Activated CD4-positive, alpha-beta memory T cell treated with anti-CD3 and anti-CD28 coated beads for 36 hours (primary cell): ENCODE results near the gene MAST2. TPM values are rescaled to one million over a fixed set of nuclear protein-coding genes. Genes with fewer than 3 reads are reported as not detected.
"Not testable (repeated sequence)": the region's sequence is repeated elsewhere in the genome, so short reads cannot be mapped to it uniquely, and the experiment has no call there.

ENCODE experiments used
- CTCF ChIA-PET: fragments of 350-600 bp; sonication (Branson Sonifier 250); formaldehyde crosslinking; loops from one replicate; lab custom pipeline; 2021; ENCODE audit warnings: antibody characterized with exemption, inconsistent platforms; lab: Charles Lee
- POLR2A ChIA-PET: fragments of 350-600 bp; sonication (Branson Sonifier 250); formaldehyde crosslinking; loops from one replicate; lab custom pipeline; 2021; ENCODE audit warnings: antibody characterized with exemption; lab: Charles Lee
- DNase-seq: peaks from one replicate; pipeline ENCODE4 v3.0.0-alpha.2; 2020
- H3K27ac Mint-ChIP-seq: one replicate; pipeline ENCODE4 v1.8.0; 2021; ENCODE audit warnings: mixed read lengths
- H3K27me3 Mint-ChIP-seq: one replicate; pipeline ENCODE4 v1.8.0; 2021; ENCODE audit warnings: mixed read lengths
- H3K36me3 Mint-ChIP-seq: one replicate; pipeline ENCODE4 v1.8.0; 2021; ENCODE audit warnings: mixed read lengths
- H3K4me1 Mint-ChIP-seq: one replicate; pipeline ENCODE4 v1.8.0; 2021; ENCODE audit warnings: low read depth, mixed read lengths
- H3K4me3 Mint-ChIP-seq: one replicate; pipeline ENCODE4 v1.8.0; 2021; ENCODE audit warnings: mild to moderate bottlenecking, mixed read lengths
- H3K9me3 Mint-ChIP-seq: one replicate; pipeline ENCODE4 v1.8.0; 2021; ENCODE audit warnings: mixed read lengths
- intact Hi-C: fragments of 100-400 bp; cut with micrococcal nuclease; formaldehyde crosslinking; loops from one replicate; pipeline ENCODE4 v1.15.1; 2023
- total RNA-seq, 2 experiments: library from RNA; stranded (reverse); gene quantifications; one replicate each; pipeline ENCODE4 v1.2.3, GENCODE V29; 2021

The MAST2 gene
- total RNA-seq, 2 experiments from 2014 or later = 25.1 to 26.6 TPM

DNA sequence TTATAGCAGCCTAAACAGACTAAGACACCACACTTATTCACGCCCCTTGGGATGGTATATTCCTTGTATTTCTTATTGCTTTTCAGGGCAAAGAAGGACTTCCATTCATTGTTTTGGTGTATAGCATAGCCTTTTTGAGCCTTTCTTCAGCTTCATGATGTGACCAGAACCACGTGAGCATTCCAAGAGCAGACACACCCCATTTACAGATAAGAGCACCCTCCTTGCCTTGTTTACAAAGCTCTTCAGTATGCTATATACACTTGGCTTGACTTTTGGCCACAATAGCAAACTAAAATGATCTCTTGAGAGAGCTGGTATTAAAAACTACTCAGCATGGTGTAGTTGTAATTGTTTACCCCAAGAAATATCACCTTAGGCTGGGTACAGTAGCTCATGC lies 250.3 kb downstream of the MAST2 start:
- H3K27ac Mint-ChIP-seq = no peak overlapping the region
- no peaks in the 10 kb centered on the region for H3K36me3 Mint-ChIP-seq
- ChIA-PET POLR2A (no interaction called here), CTCF (interaction anchor here (0.9 to 1.2 kb wide), 2 partner anchors 17 to 170 kb away, joined by 3 to 4 read pairs; no protein-coding TSS in a partner anchor)
- intact Hi-C loops = no loop called here
- no peak for DNase-seq
- H3K4me3 Mint-ChIP-seq = no peak overlapping the region
- no peaks in the 10 kb centered on the region for H3K9me3 Mint-ChIP-seq
- H3K27me3 Mint-ChIP-seq = peaks cover 7% of the 10 kb centered on the region
- H3K4me1 Mint-ChIP-seq = no peaks in the 10 kb centered on the region

DNA sequence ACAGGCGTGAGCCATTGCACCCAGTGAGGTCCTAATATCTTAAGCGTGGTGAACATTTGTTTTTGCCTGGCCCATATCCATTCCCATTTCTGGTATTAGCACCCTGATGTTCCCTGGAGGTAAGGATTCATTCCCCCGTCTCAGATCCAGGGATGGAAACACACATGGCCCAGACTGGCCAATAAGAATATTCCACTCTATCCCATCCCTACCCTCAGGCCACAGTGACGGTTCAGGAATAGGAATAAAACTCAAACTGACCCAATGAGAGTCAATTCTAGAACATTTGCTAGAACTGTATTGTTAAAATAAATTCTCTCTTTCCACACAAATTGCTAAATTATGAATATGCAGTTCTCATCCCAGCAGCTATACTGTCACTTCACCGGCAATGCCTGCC lies 252.9 kb downstream of the MAST2 start:
- DNase-seq = no peak
- ChIA-PET POLR2A (no interaction called here), CTCF (no interaction called here)
- Mint-ChIP-seq H3K27ac (no peak overlapping the region), H3K27me3 (no peaks in the 10 kb centered on the region), H3K9me3 (no peaks in the 10 kb centered on the region), H3K4me1 (no peaks in the 10 kb centered on the region), H3K4me3 (no peak overlapping the region), H3K36me3 (no peaks in the 10 kb centered on the region)
- intact Hi-C loops = no loop called here

- intact Hi-C loops, POLR2A ChIA-PET, H3K4me1 Mint-ChIP-seq: not testable (repeated sequence)
Measured at GRCh38 chr1:46057215-46057614, 253.8 kb downstream of the MAST2 start.

GRCh38 chr1:46057781-46058180 lies 254.4 kb downstream of the MAST2 start:
- Mint-ChIP-seq H3K27me3 (no peaks in the 10 kb centered on the region), H3K4me3 (no peak overlapping the region), H3K9me3 (no peaks in the 10 kb centered on the region), H3K27ac (no peak overlapping the region), H3K4me1 (peaks cover 4% of the 10 kb centered on the region), H3K36me3 (no peaks in the 10 kb centered on the region)
- ChIA-PET POLR2A (no interaction called here), CTCF (no interaction called here)
- DNase-seq = no peak
- intact Hi-C loops = no loop called here

More at GRCh38 chr1:46057215-46057614, 253.8 kb downstream of the MAST2 start:
- H3K9me3 Mint-ChIP-seq, H3K27ac Mint-ChIP-seq, H3K4me3 Mint-ChIP-seq, H3K36me3 Mint-ChIP-seq, CTCF ChIA-PET, H3K27me3 Mint-ChIP-seq, DNase-seq: not testable (repeated sequence)

DNA sequence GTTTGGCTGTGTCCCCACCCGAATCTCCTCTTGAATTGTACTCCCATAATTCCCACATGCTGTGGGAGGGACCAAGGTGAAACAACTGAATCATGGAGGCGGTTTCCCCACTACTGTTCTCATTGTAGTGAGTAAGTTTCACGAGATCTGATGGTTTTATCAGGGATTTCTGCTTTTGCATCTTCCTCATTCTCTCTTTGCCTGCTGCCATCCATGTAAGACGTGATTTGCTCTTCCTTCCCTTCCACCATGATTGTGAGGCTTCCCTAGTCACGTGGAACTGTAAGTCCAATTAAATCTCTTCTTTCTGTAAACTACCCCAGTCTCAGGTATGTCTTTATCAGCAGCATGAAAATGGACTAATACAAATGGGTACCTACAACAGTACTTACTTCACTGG lies 255.5 kb downstream of the MAST2 start:
- DNase-seq = no peak
- H3K4me3 Mint-ChIP-seq = no peak overlapping the region
- H3K4me1 Mint-ChIP-seq = peaks cover 6% of the 10 kb centered on the region
- H3K36me3 Mint-ChIP-seq = no peaks in the 10 kb centered on the region
- H3K27ac Mint-ChIP-seq = no peak overlapping the region
- intact Hi-C loops = no loop called here
- CTCF ChIA-PET = no interaction called here
- H3K9me3 Mint-ChIP-seq = no peaks in the 10 kb centered on the region
- POLR2A ChIA-PET = no interaction called here
- H3K27me3 Mint-ChIP-seq = no peaks in the 10 kb centered on the region

DNA sequence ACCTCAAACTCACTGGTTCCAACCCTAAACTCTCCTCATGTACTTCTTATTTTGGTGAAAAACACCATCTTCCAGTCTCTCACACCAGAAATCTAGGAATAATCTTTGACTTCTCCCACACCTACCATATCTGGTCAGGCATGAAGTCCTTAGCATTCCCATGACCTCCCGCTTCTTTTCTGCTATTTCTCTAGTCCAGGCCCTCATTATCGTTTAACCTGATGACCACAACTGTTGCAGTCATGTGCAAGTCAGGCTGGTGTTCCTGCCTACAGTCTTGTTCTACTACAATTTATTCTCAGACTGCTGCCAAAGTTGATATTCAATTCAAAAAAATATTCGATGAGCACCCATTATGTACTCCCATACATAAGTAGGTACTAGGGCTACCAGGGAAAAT lies 257.7 kb downstream of the MAST2 start:
- ChIA-PET POLR2A (no interaction called here), CTCF (interaction anchor here (1.9 kb wide), 1 partner anchor 162 kb away, joined by 4 read pairs; no protein-coding TSS in a partner anchor)
- Mint-ChIP-seq H3K27me3 (no peaks in the 10 kb centered on the region), H3K9me3 (no peaks in the 10 kb centered on the region), H3K36me3 (no peaks in the 10 kb centered on the region), H3K4me1 (peaks cover 16% of the 10 kb centered on the region), H3K27ac (no peak overlapping the region), H3K4me3 (no peak overlapping the region)
- DNase-seq = no peak
- intact Hi-C loops = no loop called here

GRCh38 chr1:46062651-46063319 lies 259.4 kb downstream of the MAST2 start:
- intact Hi-C loops = loop anchor here (2.0 kb wide), 1 partner anchor 36 kb away; no protein-coding TSS in a partner anchor
- CTCF ChIA-PET = no interaction called here

DNA sequence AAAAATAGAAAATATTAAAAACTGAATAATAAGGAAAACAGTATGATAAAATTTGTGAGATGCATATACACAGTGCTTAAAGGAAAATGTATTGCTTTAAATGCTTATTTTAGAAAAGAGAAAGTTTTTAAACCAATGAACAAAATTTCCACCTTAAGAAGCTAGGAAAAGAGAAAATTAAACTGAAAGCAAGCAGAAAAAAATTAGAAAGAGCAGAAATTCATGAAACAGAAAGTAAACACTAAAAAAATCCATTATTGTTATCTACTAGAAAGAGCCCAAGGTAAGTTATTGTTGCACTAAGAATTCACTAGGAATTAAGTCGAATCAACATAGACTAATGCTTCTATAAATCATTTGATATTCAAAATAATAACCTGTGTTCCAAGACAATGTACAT lies 261.3 kb downstream of the MAST2 start:
- Mint-ChIP-seq H3K9me3 (no peaks in the 10 kb centered on the region), H3K4me3 (no peak overlapping the region), H3K4me1 (peaks cover 16% of the 10 kb centered on the region), H3K27me3 (no peaks in the 10 kb centered on the region), H3K27ac (no peak overlapping the region), H3K36me3 (no peaks in the 10 kb centered on the region)
- ChIA-PET POLR2A (interaction anchor here (1.0 kb wide), 1 partner anchor 159 kb away, joined by 3 read pairs; no protein-coding TSS in a partner anchor), CTCF (no interaction called here)
- intact Hi-C loops = no loop called here
- no peak for DNase-seq

More at GRCh38 chr1:46062651-46063319, 259.4 kb downstream of the MAST2 start:
- no peaks in the 10 kb centered on the region for H3K27me3 Mint-ChIP-seq
- peaks cover 16% of the 10 kb centered on the region for H3K4me1 Mint-ChIP-seq
- POLR2A ChIA-PET = no interaction called here
- no peaks in the 10 kb centered on the region for H3K36me3 Mint-ChIP-seq
- peak; percentile 73 for DNase-seq
- H3K4me3 Mint-ChIP-seq = no peak overlapping the region
- no peak overlapping the region for H3K27ac Mint-ChIP-seq
- no peaks in the 10 kb centered on the region for H3K9me3 Mint-ChIP-seq

DNA sequence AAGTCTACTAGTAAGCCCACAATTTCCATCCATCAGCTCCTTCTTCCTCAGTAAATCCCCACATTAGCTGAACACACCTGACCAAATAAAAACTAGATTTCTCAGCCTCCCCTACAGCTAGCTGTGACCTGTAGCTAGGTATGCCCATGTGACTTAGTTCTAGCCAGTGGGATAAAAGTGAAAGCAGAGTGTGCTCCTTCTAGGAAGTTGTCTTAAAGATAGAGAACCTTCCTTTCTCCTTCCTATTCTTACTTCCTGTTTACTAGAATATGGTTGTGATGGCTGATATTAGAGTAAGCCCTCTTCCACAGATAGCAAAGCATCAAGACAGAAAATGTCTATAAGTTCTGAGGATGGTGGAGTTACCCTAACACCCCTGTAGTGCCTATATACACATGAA lies 262.0 kb downstream of the MAST2 start:
- no peaks in the 10 kb centered on the region for H3K36me3 Mint-ChIP-seq
- H3K27me3 Mint-ChIP-seq = no peaks in the 10 kb centered on the region
- ChIA-PET POLR2A (no interaction called here), CTCF (no interaction called here)
- peaks cover 16% of the 10 kb centered on the region for H3K4me1 Mint-ChIP-seq
- DNase-seq = no peak
- H3K27ac Mint-ChIP-seq = no peak overlapping the region
- H3K4me3 Mint-ChIP-seq = no peak overlapping the region
- no peaks in the 10 kb centered on the region for H3K9me3 Mint-ChIP-seq
- intact Hi-C loops = no loop called here

GRCh38 chr1:46067652-46068051 lies 264.2 kb downstream of the MAST2 start:
- POLR2A ChIA-PET = no interaction called here

GRCh38 chr1:46068525-46068924 lies 265.1 kb downstream of the MAST2 start:
- Mint-ChIP-seq H3K4me1 (peaks cover 10% of the 10 kb centered on the region), H3K4me3 (no peak overlapping the region), H3K36me3 (no peaks in the 10 kb centered on the region), H3K27ac (no peak overlapping the region), H3K27me3 (no peaks in the 10 kb centered on the region), H3K9me3 (no peaks in the 10 kb centered on the region)
- DNase-seq = no peak
- POLR2A ChIA-PET = no interaction called here
- intact Hi-C loops = no loop called here
- CTCF ChIA-PET = no interaction called here

More at GRCh38 chr1:46067652-46068051, 264.2 kb downstream of the MAST2 start:
- Mint-ChIP-seq H3K27me3 (no peaks in the 10 kb centered on the region), H3K36me3 (no peaks in the 10 kb centered on the region), H3K4me1 (peaks cover 13% of the 10 kb centered on the region), H3K9me3 (no peaks in the 10 kb centered on the region), H3K27ac (no peak overlapping the region), H3K4me3 (no peak overlapping the region)
- CTCF ChIA-PET = no interaction called here
- intact Hi-C loops = no loop called here
- no peak for DNase-seq

GRCh38 chr1:46070164-46070814 lies 266.9 kb downstream of the MAST2 start:
- Mint-ChIP-seq H3K4me3 (no peak overlapping the region), H3K27ac (no peak overlapping the region), H3K27me3 (no peaks in the 10 kb centered on the region), H3K36me3 (no peaks in the 10 kb centered on the region), H3K9me3 (no peaks in the 10 kb centered on the region), H3K4me1 (peaks cover 3% of the 10 kb centered on the region)
- CTCF ChIA-PET = no interaction called here
- intact Hi-C loops = no loop called here
- POLR2A ChIA-PET = no interaction called here
- DNase-seq = no peak

GRCh38 chr1:46072975-46073374 lies 269.6 kb downstream of the MAST2 start:
- POLR2A ChIA-PET = no interaction called here

More at GRCh38 chr1:46072975-46073374, 269.6 kb downstream of the MAST2 start:
- CTCF ChIA-PET = no interaction called here
- H3K4me1 Mint-ChIP-seq = no peaks in the 10 kb centered on the region
- H3K4me3 Mint-ChIP-seq = no peak overlapping the region
- no peaks in the 10 kb centered on the region for H3K27me3 Mint-ChIP-seq
- no peaks in the 10 kb centered on the region for H3K9me3 Mint-ChIP-seq
- H3K27ac Mint-ChIP-seq = no peak overlapping the region
- intact Hi-C loops = no loop called here
- no peak for DNase-seq
- H3K36me3 Mint-ChIP-seq = no peaks in the 10 kb centered on the region
